Measurements from ENCODE around the gene BLOC1S1. TPM values are rescaled to one million over a fixed set of nuclear protein-coding genes. Genes with fewer than 3 reads are reported as not detected.
A peak's percentile ranks its signal among the peaks of the same experiment; 100 is the strongest.

BLOC1S1 gene
- total and polyA plus RNA-seq, 9 of the 15 experiments (the other 6 are each of a cell fraction or from before 2014, with no cell fraction given) = 75.2 to 161 (median 98.8) TPM

DNA sequence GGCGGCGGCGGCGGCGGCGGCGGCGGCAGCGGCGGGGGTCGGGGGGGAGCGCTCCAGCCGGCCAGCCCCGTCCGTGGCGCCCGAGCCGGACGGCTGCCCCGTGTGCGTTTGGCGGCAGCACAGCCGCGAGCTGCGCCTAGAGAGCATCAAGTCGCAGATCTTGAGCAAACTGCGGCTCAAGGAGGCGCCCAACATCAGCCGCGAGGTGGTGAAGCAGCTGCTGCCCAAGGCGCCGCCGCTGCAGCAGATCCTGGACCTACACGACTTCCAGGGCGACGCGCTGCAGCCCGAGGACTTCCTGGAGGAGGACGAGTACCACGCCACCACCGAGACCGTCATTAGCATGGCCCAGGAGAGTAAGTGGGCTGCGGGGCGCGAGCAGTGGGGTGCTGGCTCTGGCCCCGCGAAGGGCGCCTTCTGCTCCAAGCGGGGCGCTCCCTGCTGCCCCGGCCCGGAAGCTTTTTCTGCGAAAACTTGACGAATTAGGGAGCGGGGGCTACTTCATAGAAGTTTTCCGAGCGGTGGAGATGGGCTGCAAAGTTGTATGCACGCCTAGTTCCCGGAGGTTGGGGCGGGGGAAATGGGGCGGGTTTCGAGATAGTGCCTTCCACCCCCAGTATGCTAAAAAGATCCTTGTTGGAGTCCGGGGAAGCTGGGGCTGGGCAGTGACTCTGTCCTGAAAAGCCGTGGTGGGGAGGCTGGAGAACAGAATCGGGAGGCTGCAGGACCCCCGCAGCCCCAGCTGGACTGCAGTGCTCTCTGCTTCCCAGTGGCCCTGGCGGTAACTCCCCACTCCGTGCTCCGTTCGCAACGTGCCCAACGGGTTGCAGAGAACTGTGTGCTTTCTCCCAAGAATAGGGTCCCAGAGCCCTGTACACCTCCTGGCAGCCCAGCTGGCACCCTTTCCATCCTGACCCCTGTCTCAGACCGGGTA lies 27.8 kb downstream of the BLOC1S1 start (continued):
- TF ChIP-seq FOXJ3 (CRISPR knock-in tag; IDR thresholded peaks at IDR 0.05) = no peak
- TF ChIP-seq, protein P1, sequence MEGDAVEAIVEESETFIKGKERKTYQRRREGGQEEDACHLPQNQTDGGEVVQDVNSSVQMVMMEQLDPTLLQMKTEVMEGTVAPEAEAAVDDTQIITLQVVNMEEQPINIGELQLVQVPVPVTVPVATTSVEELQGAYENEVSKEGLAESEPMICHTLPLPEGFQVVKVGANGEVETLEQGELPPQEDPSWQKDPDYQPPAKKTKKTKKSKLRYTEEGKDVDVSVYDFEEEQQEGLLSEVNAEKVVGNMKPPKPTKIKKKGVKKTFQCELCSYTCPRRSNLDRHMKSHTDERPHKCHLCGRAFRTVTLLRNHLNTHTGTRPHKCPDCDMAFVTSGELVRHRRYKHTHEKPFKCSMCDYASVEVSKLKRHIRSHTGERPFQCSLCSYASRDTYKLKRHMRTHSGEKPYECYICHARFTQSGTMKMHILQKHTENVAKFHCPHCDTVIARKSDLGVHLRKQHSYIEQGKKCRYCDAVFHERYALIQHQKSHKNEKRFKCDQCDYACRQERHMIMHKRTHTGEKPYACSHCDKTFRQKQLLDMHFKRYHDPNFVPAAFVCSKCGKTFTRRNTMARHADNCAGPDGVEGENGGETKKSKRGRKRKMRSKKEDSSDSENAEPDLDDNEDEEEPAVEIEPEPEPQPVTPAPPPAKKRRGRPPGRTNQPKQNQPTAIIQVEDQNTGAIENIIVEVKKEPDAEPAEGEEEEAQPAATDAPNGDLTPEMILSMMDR (IDR thresholded peaks at IDR 0.05 in 2 of 3, conservative IDR thresholded peaks at IDR 0.05 in 1 of 3; ENCODE audit: insufficient read depth in 2 of 3, low read depth in 1 of 3, low read length in 3 of 3) = peak in 2 of 3 experiments; percentile 28 to 46; a peak in 2 of 6 replicates
- TF ChIP-seq, protein P2, sequence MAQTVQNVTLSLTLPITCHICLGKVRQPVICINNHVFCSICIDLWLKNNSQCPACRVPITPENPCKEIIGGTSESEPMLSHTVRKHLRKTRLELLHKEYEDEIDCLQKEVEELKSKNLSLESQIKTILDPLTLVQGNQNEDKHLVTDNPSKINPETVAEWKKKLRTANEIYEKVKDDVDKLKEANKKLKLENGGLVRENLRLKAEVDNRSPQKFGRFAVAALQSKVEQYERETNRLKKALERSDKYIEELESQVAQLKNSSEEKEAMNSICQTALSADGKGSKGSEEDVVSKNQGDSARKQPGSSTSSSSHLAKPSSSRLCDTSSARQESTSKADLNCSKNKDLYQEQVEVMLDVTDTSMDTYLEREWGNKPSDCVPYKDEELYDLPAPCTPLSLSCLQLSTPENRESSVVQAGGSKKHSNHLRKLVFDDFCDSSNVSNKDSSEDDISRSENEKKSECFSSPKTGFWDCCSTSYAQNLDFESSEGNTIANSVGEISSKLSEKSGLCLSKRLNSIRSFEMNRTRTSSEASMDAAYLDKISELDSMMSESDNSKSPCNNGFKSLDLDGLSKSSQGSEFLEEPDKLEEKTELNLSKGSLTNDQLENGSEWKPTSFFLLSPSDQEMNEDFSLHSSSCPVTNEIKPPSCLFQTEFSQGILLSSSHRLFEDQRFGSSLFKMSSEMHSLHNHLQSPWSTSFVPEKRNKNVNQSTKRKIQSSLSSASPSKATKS (CRISPR knock-in tag; IDR thresholded peaks at IDR 0.05) = no peak
- TF ChIP-seq FOXJ2 (tag; IDR thresholded peaks at IDR 0.05) = no peak
- TF ChIP-seq NONO (IDR thresholded peaks at IDR 0.05; ENCODE audit: low read depth in 2 of 2, low read length in 1 of 2) = no peak
- no peak for TF ChIP-seq TRIM24 (IDR thresholded peaks at IDR 0.05)
- TF ChIP-seq BHLHE40 (IDR thresholded peaks at IDR 0.05; ENCODE audit: low read length) = no peak
- no peak for TF ChIP-seq OTX1 (CRISPR knock-in tag; IDR thresholded peaks at IDR 0.05)
- TF ChIP-seq ETV1 (tag; conservative IDR thresholded peaks at IDR 0.05; ENCODE audit: low read depth) = 0 out of 2 replicates have a peak, but pooled peaks have one; percentile 15
- TF ChIP-seq, protein P3, sequence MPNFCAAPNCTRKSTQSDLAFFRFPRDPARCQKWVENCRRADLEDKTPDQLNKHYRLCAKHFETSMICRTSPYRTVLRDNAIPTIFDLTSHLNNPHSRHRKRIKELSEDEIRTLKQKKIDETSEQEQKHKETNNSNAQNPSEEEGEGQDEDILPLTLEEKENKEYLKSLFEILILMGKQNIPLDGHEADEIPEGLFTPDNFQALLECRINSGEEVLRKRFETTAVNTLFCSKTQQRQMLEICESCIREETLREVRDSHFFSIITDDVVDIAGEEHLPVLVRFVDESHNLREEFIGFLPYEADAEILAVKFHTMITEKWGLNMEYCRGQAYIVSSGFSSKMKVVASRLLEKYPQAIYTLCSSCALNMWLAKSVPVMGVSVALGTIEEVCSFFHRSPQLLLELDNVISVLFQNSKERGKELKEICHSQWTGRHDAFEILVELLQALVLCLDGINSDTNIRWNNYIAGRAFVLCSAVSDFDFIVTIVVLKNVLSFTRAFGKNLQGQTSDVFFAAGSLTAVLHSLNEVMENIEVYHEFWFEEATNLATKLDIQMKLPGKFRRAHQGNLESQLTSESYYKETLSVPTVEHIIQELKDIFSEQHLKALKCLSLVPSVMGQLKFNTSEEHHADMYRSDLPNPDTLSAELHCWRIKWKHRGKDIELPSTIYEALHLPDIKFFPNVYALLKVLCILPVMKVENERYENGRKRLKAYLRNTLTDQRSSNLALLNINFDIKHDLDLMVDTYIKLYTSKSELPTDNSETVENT (CRISPR knock-in tag; IDR thresholded peaks at IDR 0.05) = no peak
- no peak for TF ChIP-seq ZNF695 (CRISPR knock-in tag; IDR thresholded peaks at IDR 0.05)
- TF ChIP-seq TFAM (CRISPR knock-in tag; conservative IDR thresholded peaks at IDR 0.05) = no peak
- TF ChIP-seq U2AF2 (optimal IDR thresholded peaks at IDR 0.05; ENCODE audit: low read depth, low read length) = no peak
- TF ChIP-seq RBM17 (IDR thresholded peaks at IDR 0.05; ENCODE audit: borderline replicate concordance, low read depth, low read length) = no peak
- TF ChIP-seq, protein P4, sequence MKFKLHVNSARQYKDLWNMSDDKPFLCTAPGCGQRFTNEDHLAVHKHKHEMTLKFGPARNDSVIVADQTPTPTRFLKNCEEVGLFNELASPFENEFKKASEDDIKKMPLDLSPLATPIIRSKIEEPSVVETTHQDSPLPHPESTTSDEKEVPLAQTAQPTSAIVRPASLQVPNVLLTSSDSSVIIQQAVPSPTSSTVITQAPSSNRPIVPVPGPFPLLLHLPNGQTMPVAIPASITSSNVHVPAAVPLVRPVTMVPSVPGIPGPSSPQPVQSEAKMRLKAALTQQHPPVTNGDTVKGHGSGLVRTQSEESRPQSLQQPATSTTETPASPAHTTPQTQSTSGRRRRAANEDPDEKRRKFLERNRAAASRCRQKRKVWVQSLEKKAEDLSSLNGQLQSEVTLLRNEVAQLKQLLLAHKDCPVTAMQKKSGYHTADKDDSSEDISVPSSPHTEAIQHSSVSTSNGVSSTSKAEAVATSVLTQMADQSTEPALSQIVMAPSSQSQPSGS (CRISPR knock-in tag; IDR thresholded peaks at IDR 0.05) = no peak
- no peak for TF ChIP-seq MAFF (IDR thresholded peaks at IDR 0.05; ENCODE audit: low read length)
- TF ChIP-seq PCBP1 (IDR thresholded peaks at IDR 0.05; ENCODE audit: low read depth, low read length, poor library complexity, severe bottlenecking) = no peak
- TF ChIP-seq TCF7L2 (IDR thresholded peaks at IDR 0.05; ENCODE audit: low read depth, low read length) = no peak
- no peak for TF ChIP-seq ZNF830 (CRISPR knock-in tag; IDR thresholded peaks at IDR 0.05)
- no peak for TF ChIP-seq EWSR1 (IDR thresholded peaks at IDR 0.05; ENCODE audit: borderline replicate concordance, low read depth, partially characterized antibody)
